GM12892 (cell line): ENCODE results near the gene PYHIN1.

Source experiments
- POLR2A ChIP-seq: IDR thresholded peaks from 2 replicates; pipeline ENCODE4 v1.6.1; 2011; ENCODE audit warnings: low read depth, low read length, control low read depth
- POLR2AphosphoS5 ChIP-seq: IDR thresholded peaks from 2 replicates; pipeline ENCODE4 v1.6.1; 2011; ENCODE audit warnings: low read depth, low read length, control low read depth
- TAF1 ChIP-seq: IDR thresholded peaks from 2 replicates; pipeline ENCODE4 v1.6.1; 2011; ENCODE audit warnings: low read depth, mild to moderate bottlenecking, control low read depth, low read length, borderline replicate concordance

DNA sequence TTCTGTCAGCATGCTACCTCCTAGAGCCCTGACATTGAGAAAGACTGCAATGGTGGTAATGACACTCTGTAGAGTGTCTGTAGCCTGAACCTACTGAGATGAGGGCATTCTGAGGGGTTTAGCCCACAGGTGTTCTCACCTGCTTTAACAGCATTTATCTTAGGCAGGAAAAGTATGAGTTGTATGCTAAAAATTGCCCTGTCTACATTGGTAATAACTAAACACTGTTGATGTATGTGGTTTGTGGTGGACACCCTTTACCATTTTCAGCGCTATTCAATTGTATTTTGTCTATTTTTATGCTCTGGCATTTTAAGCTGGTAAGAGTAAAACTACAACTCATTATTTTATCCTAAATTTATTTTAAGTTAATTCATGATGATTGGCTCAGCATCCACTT is 10.0 kb downstream of the PYHIN1 start:
- TF ChIP-seq POLR2AphosphoS5 = no peak
- no peak for TF ChIP-seq POLR2A
- no peak for TF ChIP-seq TAF1
